OCI-LY1 (cell line): ENCODE measurements around the gene OR2W3.
"Not testable (repeated sequence)": the region's sequence is repeated elsewhere in the genome, so short reads cannot be mapped to it uniquely, and the experiment has no call there.

Experiments used
- H2AFZ ChIP-seq: fragments of 200-600 bp; sonication (generic), shearing (Covaris generic); 2 replicates; pipeline ENCODE4 v1.6.0; 2014; ENCODE audit warnings: antibody characterized with exemption, mild to moderate bottlenecking, low read length
- H3F3A ChIP-seq: fragments of 200-600 bp; sonication (generic), shearing (Covaris generic); 2 replicates; pipeline ENCODE4 v1.6.0; 2014; ENCODE audit warnings: mild to moderate bottlenecking, antibody characterized with exemption, low read length, moderate library complexity; ENCODE audit not compliant: insufficient read depth
- H3K27ac ChIP-seq: fragments of 200-600 bp; sonication (generic); 2 replicates; pipeline ENCODE4 v1.5.1; 2014; ENCODE audit warnings: low read length, mixed run types, mild to moderate bottlenecking, low read depth; ENCODE audit not compliant: poor library complexity, severe bottlenecking
- H3K27me3 ChIP-seq: fragments of 200-600 bp; sonication (generic); 2 replicates; pipeline ENCODE4 v1.6.0; 2014; ENCODE audit warnings: antibody characterized with exemption, mild to moderate bottlenecking, low read length, moderate library complexity; ENCODE audit not compliant: insufficient read depth
- H3K36me3 ChIP-seq: fragments of 200-600 bp; sonication (generic); 2 replicates; pipeline ENCODE4 v1.6.1; 2014; ENCODE audit warnings: mild to moderate bottlenecking, antibody characterized with exemption, low read length, moderate library complexity, mixed read lengths; ENCODE audit not compliant: insufficient read depth
- H3K4me1 ChIP-seq: fragments of 200-600 bp; sonication (generic); 2 replicates; pipeline ENCODE4 v1.5.1; 2014; ENCODE audit warnings: mild to moderate bottlenecking, low read length, moderate library complexity; ENCODE audit not compliant: insufficient read depth, severe bottlenecking
- H3K4me2 ChIP-seq: fragments of 200-600 bp; sonication (generic), shearing (Covaris generic); 2 replicates; pipeline ENCODE4 v1.6.1; 2014; ENCODE audit warnings: low read length
- H3K4me3 ChIP-seq: fragments of 200-600 bp; sonication (generic); 2 replicates; pipeline ENCODE4 v1.5.1; 2014; ENCODE audit warnings: low read length, low read depth, mild to moderate bottlenecking, mixed read lengths; ENCODE audit not compliant: poor library complexity, severe bottlenecking
- H3K79me2 ChIP-seq: fragments of 200-600 bp; shearing (Covaris generic); 2 replicates; pipeline ENCODE4 v1.6.1; 2016; ENCODE audit warnings: mixed run types, low read length, mixed read lengths; ENCODE audit not compliant: insufficient read depth
- H3K9ac ChIP-seq: fragments of 200-600 bp; sonication (generic), shearing (Covaris generic); 2 replicates; pipeline ENCODE4 v1.6.1; 2014; ENCODE audit warnings: mild to moderate bottlenecking, low read length, mixed read lengths
- H3K9me2 ChIP-seq: fragments of 200-600 bp; sonication (generic), shearing (Covaris generic); 2 replicates; pipeline ENCODE4 v1.6.1; 2014; ENCODE audit warnings: low read depth, mild to moderate bottlenecking, low read length, mixed read lengths
- H3K9me3 ChIP-seq: fragments of 200-600 bp; shearing (Covaris generic); 2 replicates; pipeline ENCODE4 v1.6.1; 2014; ENCODE audit warnings: low read length, mixed read lengths
- H4K20me1 ChIP-seq: fragments of 200-600 bp; sonication (generic), shearing (Covaris generic); 2 replicates; pipeline ENCODE4 v1.6.0; 2016; ENCODE audit warnings: mild to moderate bottlenecking, low read length; ENCODE audit not compliant: insufficient read depth
- CTCF ChIP-seq: fragments of 200-600 bp; sonication (generic), shearing (Covaris generic); IDR thresholded peaks from 2 replicates; pipeline ENCODE4 v1.5.1; 2017; ENCODE audit warnings: mild to moderate bottlenecking, antibody characterized with exemption, low read length, moderate library complexity, mixed read lengths
- EZH2 ChIP-seq: fragments of 200-600 bp; sonication (generic), shearing (Covaris generic); IDR thresholded peaks from 2 replicates; pipeline ENCODE4 v1.8.0; 2017; ENCODE audit warnings: borderline replicate concordance, mixed run types, mild to moderate bottlenecking, antibody characterized with exemption, low read length, moderate library complexity, mixed read lengths

Gene OR2W3

DNA sequence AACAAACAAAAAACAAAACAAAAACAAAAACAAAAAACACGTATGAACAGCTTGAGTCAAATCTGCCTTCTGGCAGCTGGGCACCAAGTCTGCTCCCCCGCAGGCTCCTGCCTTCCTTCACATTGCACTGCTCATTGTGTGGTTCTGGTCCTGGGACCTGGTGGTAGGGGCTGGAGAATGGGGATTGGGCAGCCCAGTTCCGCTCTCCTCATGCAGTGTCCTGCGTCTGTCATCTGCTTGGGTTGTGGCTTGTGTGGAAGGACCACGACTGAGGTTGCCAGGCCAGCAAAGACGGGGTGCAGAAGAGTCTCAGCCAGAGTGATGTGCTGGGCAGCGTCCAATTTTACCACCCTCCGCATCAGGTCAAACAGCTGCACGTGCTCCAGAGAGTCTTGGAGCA lies 40.4 kb downstream of the OR2W3 start:
- Histone ChIP-seq H3K9ac (no peak overlapping the region), H3F3A (no peaks in the 10 kb centered on the region), H3K79me2 (no peaks in the 10 kb centered on the region), H2AFZ (no peak overlapping the region), H3K4me2 (no peak overlapping the region), H3K27ac (no peak overlapping the region), H3K9me3 (no peaks in the 10 kb centered on the region), H3K9me2 (no peaks in the 10 kb centered on the region), H4K20me1 (no peaks in the 10 kb centered on the region), H3K27me3 (no peaks in the 10 kb centered on the region), H3K36me3 (no peaks in the 10 kb centered on the region), H3K4me1 (no peaks in the 10 kb centered on the region), H3K4me3 (no peak overlapping the region)
- no peak for TF ChIP-seq CTCF
- no peak for TF ChIP-seq EZH2

DNA sequence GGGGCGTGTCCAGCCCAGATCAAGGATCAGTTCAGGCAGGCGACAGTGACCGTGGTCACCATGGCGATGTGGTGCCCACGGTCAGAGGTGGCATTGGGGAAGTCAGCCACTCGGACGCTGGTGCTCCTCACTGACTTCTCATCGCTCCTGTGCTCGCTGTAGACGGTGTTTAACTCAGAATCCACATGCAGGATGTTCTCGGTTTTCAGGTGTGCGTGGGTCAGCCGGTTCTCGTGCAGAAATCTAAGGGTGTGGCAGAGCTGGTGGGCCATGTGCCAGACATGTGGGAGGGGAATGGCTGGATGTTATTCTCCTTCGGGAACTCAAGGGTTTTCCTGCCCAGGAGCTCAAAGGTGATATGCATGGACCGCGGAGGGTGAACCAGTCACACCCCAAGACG lies 41.0 kb downstream of the OR2W3 start:
- Histone ChIP-seq H3K36me3 (no peaks in the 10 kb centered on the region), H3K4me1 (no peaks in the 10 kb centered on the region), H3K27me3 (no peaks in the 10 kb centered on the region), H3K4me3 (no peak overlapping the region), H3K27ac (no peak overlapping the region), H3K9me2 (no peaks in the 10 kb centered on the region), H3K9ac (no peak overlapping the region), H3K79me2 (no peaks in the 10 kb centered on the region), H4K20me1 (no peaks in the 10 kb centered on the region), H3K9me3 (no peaks in the 10 kb centered on the region), H2AFZ (no peak overlapping the region), H3K4me2 (no peak overlapping the region), H3F3A (no peaks in the 10 kb centered on the region)
- TF ChIP-seq EZH2 = no peak
- TF ChIP-seq CTCF = no peak

- not testable (repeated sequence) for H3K9ac ChIP-seq, H3K4me1 ChIP-seq, H3K9me2 ChIP-seq, H3K36me3 ChIP-seq, H3K79me2 ChIP-seq, H3K9me3 ChIP-seq, H3K27ac ChIP-seq, H2AFZ ChIP-seq, H3K27me3 ChIP-seq, H4K20me1 ChIP-seq, H3F3A ChIP-seq
- Histone ChIP-seq H3K4me2 (peak overlapping the region; percentile 55), H3K4me3 (peak overlapping the region; percentile 56)
- TF ChIP-seq CTCF = peak; percentile 97
Measured at GRCh38 chr1:247936965-247937734, 41.8 kb downstream of the OR2W3 start.
